WTC11 (cell line): Measurements from ENCODE around the gene ZNF518A. TPM values are rescaled to one million over a fixed set of nuclear protein-coding genes. Genes with fewer than 3 reads are reported as not detected.

Experiments used
- ATAC-seq: fragments of 200-7000 bp; cut with Tn5 transposase; 2 replicates; pipeline ENCODE4 v1.10.0; 2021; ENCODE audit warnings: mild to moderate bottlenecking, moderate library complexity
- CTCF ChIA-PET: fragments of 300-600 bp; sonication (Branson Sonifier 250); formaldehyde crosslinking; loops from one replicate; lab custom pipeline; 2021; ENCODE audit warnings: antibody characterized with exemption; lab: Charles Lee
- POLR2A ChIA-PET: fragments of 350-600 bp; sonication (Branson Sonifier 250); formaldehyde crosslinking; loops from one replicate; lab custom pipeline; 2021; ENCODE audit warnings: antibody characterized with exemption; lab: Charles Lee
- DNase-seq: peaks from one replicate; pipeline ENCODE4 v3.0.0; 2021; ENCODE audit warnings: low spot score
- H3K27ac Mint-ChIP-seq: 2 replicates; pipeline ENCODE4 v1.8.0; 2021; ENCODE audit warnings: mixed read lengths
- H3K27me3 Mint-ChIP-seq: 2 replicates; pipeline ENCODE4 v1.8.0; 2021; ENCODE audit warnings: low read depth, mild to moderate bottlenecking, moderate library complexity, mixed read lengths
- H3K36me3 Mint-ChIP-seq: 2 replicates; pipeline ENCODE4 v1.8.0; 2021; ENCODE audit warnings: mixed read lengths
- H3K4me1 Mint-ChIP-seq: 2 replicates; pipeline ENCODE4 v1.8.0; 2022; ENCODE audit warnings: mixed read lengths
- H3K4me3 Mint-ChIP-seq: 2 replicates; pipeline ENCODE4 v1.8.0; 2021; ENCODE audit warnings: mild to moderate bottlenecking, moderate library complexity, mixed read lengths
- H3K9me3 Mint-ChIP-seq: 2 replicates; pipeline ENCODE4 v1.8.0; 2021; ENCODE audit warnings: mixed read lengths
- CBFB ChIP-seq: sonication (generic); formaldehyde crosslinking; IDR thresholded peaks from 2 replicates; pipeline ENCODE4 v1.8.1; 2022; ENCODE audit warnings: mild to moderate bottlenecking, low read depth, missing genetic modification reagents
- ETV6 ChIP-seq: sonication (generic); formaldehyde crosslinking; IDR thresholded peaks from 2 replicates; pipeline ENCODE4 v1.8.1; 2022; ENCODE audit warnings: mild to moderate bottlenecking, missing genetic modification reagents
- FOXK1 ChIP-seq: sonication (generic); formaldehyde crosslinking; IDR thresholded peaks from 2 replicates; pipeline ENCODE4 v1.8.0; 2022; ENCODE audit warnings: mild to moderate bottlenecking, moderate library complexity, missing genetic modification reagents
- FOXP1 ChIP-seq: sonication (generic); formaldehyde crosslinking; IDR thresholded peaks from 2 replicates; pipeline ENCODE4 v1.8.0; 2022; ENCODE audit warnings: missing genetic modification reagents, mild to moderate bottlenecking, moderate library complexity, borderline replicate concordance
- GABPB1 ChIP-seq: sonication (generic); formaldehyde crosslinking; IDR thresholded peaks from 2 replicates; pipeline ENCODE4 v1.8.1; 2023; ENCODE audit warnings: mild to moderate bottlenecking, missing genetic modification reagents
- GRHL2 ChIP-seq: fragments of 250-450 bp; sonication (Bioruptor Pico); IDR thresholded peaks from 2 replicates; pipeline ENCODE4 v1.8.0; 2022; ENCODE audit warnings: mild to moderate bottlenecking, moderate library complexity; ENCODE audit not compliant: insufficient replicate concordance, severe bottlenecking
- GTF2I ChIP-seq: fragments of 250-450 bp; sonication (Bioruptor Pico); conservative IDR thresholded peaks from 2 replicates; pipeline ENCODE4 v1.4.0; 2021; ENCODE audit warnings: mild to moderate bottlenecking
- HMGXB4 ChIP-seq: sonication (generic); formaldehyde crosslinking; IDR thresholded peaks from 2 replicates; pipeline ENCODE4 v1.8.1; 2023; ENCODE audit warnings: mild to moderate bottlenecking, moderate library complexity, missing genetic modification reagents
- IRF2 ChIP-seq: sonication (generic); formaldehyde crosslinking; IDR thresholded peaks from 2 replicates; pipeline ENCODE4 v1.8.0; 2022; ENCODE audit warnings: low read depth, missing genetic modification reagents, borderline replicate concordance
- MXD4 ChIP-seq: fragments of 250-450 bp; sonication (Bioruptor Pico); IDR thresholded peaks from 2 replicates; pipeline ENCODE4 v1.8.0; 2021; ENCODE audit warnings: mild to moderate bottlenecking, moderate library complexity, borderline replicate concordance
- NFATC4 ChIP-seq: fragments of 250-450 bp; sonication (Bioruptor Pico); IDR thresholded peaks from 2 replicates; pipeline ENCODE4 v1.9.0; 2021; ENCODE audit warnings: mild to moderate bottlenecking
- NR1H2 ChIP-seq: sonication (generic); formaldehyde crosslinking; IDR thresholded peaks from 2 replicates; pipeline ENCODE4 v1.9.0; 2021; ENCODE audit warnings: mild to moderate bottlenecking, moderate library complexity, missing genetic modification reagents
- SMAD4 ChIP-seq: sonication (generic); formaldehyde crosslinking; IDR thresholded peaks from 2 replicates; pipeline ENCODE4 v1.8.0; 2022; ENCODE audit warnings: mild to moderate bottlenecking, missing genetic modification reagents
- ZBTB43 ChIP-seq: sonication (generic); formaldehyde crosslinking; IDR thresholded peaks from 2 replicates; pipeline ENCODE4 v1.8.1; 2023; ENCODE audit warnings: mild to moderate bottlenecking, missing genetic modification reagents
- ZNF532 ChIP-seq: fragments of 250-450 bp; sonication (Bioruptor Pico); IDR thresholded peaks from 2 replicates; pipeline ENCODE4 v1.9.0; 2021; ENCODE audit warnings: mild to moderate bottlenecking, borderline replicate concordance
- total RNA-seq: library from RNA; stranded (reverse); gene quantifications from 3 replicates; pipeline ENCODE4 v1.2.3, GENCODE V29; 2021
- TF ChIP-seq, protein P1 (sequence below): sonication (generic); formaldehyde crosslinking; IDR thresholded peaks from 2 replicates; pipeline ENCODE4 v1.8.0; 2023; ENCODE audit warnings: mild to moderate bottlenecking, missing genetic modification reagents
- TF ChIP-seq, protein P2 (sequence below): sonication (generic); formaldehyde crosslinking; conservative IDR thresholded peaks from 2 replicates; pipeline ENCODE4 v1.8.1; 2022; ENCODE audit warnings: mild to moderate bottlenecking, missing genetic modification reagents
- TF ChIP-seq, protein P3 (sequence below): sonication (generic); formaldehyde crosslinking; IDR thresholded peaks from 2 replicates; pipeline ENCODE4 v1.8.0; 2022; ENCODE audit warnings: missing genetic modification reagents

Gene ZNF518A
- total RNA-seq, 1 experiment from 2014 or later = 29.9 TPM

GRCh38 chr10:96122824-96123223 is 7.3 kb upstream of the ZNF518A start:
- Mint-ChIP-seq H3K27ac (no peak overlapping the region), H3K4me1 (peaks cover 21% of the 10 kb centered on the region), H3K36me3 (no peaks in the 10 kb centered on the region), H3K4me3 (no peak overlapping the region), H3K27me3 (0 out of 2 replicates have a peak, but pooled peaks cover 3% of the 10 kb centered on the region), H3K9me3 (no peaks in the 10 kb centered on the region)
- ATAC-seq = no peak
- CTCF ChIA-PET = no interaction called here
- TF ChIP-seq NFATC4 (CRISPR knock-in tag) (no peak), NR1H2 (CRISPR knock-in tag) (no peak), MXD4 (CRISPR knock-in tag) (no peak), GABPB1 (CRISPR knock-in tag) (no peak), ZBTB43 (CRISPR knock-in tag) (no peak), GTF2I (CRISPR knock-in tag) (no peak), IRF2 (CRISPR knock-in tag) (no peak), GRHL2 (CRISPR knock-in tag) (no peak), ZNF532 (no peak), SMAD4 (CRISPR knock-in tag) (no peak), CBFB (CRISPR knock-in tag) (no peak)
- TF ChIP-seq, protein P1, sequence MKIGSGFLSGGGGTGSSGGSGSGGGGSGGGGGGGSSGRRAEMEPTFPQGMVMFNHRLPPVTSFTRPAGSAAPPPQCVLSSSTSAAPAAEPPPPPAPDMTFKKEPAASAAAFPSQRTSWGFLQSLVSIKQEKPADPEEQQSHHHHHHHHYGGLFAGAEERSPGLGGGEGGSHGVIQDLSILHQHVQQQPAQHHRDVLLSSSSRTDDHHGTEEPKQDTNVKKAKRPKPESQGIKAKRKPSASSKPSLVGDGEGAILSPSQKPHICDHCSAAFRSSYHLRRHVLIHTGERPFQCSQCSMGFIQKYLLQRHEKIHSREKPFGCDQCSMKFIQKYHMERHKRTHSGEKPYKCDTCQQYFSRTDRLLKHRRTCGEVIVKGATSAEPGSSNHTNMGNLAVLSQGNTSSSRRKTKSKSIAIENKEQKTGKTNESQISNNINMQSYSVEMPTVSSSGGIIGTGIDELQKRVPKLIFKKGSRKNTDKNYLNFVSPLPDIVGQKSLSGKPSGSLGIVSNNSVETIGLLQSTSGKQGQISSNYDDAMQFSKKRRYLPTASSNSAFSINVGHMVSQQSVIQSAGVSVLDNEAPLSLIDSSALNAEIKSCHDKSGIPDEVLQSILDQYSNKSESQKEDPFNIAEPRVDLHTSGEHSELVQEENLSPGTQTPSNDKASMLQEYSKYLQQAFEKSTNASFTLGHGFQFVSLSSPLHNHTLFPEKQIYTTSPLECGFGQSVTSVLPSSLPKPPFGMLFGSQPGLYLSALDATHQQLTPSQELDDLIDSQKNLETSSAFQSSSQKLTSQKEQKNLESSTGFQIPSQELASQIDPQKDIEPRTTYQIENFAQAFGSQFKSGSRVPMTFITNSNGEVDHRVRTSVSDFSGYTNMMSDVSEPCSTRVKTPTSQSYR (CRISPR knock-in tag) = no peak
- TF ChIP-seq, protein P2, sequence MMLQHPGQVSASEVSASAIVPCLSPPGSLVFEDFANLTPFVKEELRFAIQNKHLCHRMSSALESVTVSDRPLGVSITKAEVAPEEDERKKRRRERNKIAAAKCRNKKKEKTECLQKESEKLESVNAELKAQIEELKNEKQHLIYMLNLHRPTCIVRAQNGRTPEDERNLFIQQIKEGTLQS = no peak
- no peak for DNase-seq
- POLR2A ChIA-PET = no interaction called here

- ChIA-PET POLR2A (interaction anchor here (1.0 to 1.2 kb wide), 2 partner anchors 9 to 41 kb away, joined by 3 read pairs; no protein-coding TSS in a partner anchor), CTCF (interaction anchor here (0.6 kb wide), 1 partner anchor 105 kb away, joined by 3 read pairs; no protein-coding TSS in a partner anchor)
- H3K4me1 Mint-ChIP-seq = peaks cover 25% of the 10 kb centered on the region
- 0 out of 2 replicates have a peak, but pooled peaks have one; percentile 53 for TF ChIP-seq FOXK1 (CRISPR knock-in tag)
- 0 out of 2 replicates have a peak, but pooled peaks have one; percentile 32 for TF ChIP-seq FOXP1 (CRISPR knock-in tag)
- TF ChIP-seq ETV6 (CRISPR knock-in tag) = peak; percentile 57; the same call in 1 of the 2 replicates
- TF ChIP-seq, protein P3, sequence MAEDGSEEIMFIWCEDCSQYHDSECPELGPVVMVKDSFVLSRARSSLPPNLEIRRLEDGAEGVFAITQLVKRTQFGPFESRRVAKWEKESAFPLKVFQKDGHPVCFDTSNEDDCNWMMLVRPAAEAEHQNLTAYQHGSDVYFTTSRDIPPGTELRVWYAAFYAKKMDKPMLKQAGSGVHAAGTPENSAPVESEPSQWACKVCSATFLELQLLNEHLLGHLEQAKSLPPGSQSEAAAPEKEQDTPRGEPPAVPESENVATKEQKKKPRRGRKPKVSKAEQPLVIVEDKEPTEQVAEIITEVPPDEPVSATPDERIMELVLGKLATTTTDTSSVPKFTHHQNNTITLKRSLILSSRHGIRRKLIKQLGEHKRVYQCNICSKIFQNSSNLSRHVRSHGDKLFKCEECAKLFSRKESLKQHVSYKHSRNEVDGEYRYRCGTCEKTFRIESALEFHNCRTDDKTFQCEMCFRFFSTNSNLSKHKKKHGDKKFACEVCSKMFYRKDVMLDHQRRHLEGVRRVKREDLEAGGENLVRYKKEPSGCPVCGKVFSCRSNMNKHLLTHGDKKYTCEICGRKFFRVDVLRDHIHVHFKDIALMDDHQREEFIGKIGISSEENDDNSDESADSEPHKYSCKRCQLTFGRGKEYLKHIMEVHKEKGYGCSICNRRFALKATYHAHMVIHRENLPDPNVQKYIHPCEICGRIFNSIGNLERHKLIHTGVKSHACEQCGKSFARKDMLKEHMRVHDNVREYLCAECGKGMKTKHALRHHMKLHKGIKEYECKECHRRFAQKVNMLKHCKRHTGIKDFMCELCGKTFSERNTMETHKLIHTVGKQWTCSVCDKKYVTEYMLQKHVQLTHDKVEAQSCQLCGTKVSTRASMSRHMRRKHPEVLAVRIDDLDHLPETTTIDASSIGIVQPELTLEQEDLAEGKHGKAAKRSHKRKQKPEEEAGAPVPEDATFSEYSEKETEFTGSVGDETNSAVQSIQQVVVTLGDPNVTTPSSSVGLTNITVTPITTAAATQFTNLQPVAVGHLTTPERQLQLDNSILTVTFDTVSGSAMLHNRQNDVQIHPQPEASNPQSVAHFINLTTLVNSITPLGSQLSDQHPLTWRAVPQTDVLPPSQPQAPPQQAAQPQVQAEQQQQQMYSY (CRISPR knock-in tag) = no peak
- 0 out of 2 replicates have a peak, but pooled peaks have one; percentile 20 for TF ChIP-seq HMGXB4
Measured at GRCh38 chr10:96124230-96125141, 5.6 kb upstream of the ZNF518A start.

More at GRCh38 chr10:96124230-96125141, 5.6 kb upstream of the ZNF518A start:
- Mint-ChIP-seq H3K4me3 (peak overlapping the region; percentile 73), H3K36me3 (no peaks in the 10 kb centered on the region), H3K9me3 (peaks cover 3% of the 10 kb centered on the region; the same call in 1 of the 2 replicates), H3K27ac (peak overlapping the region; percentile 88), H3K27me3 (0 out of 2 replicates have a peak, but pooled peaks cover 3% of the 10 kb centered on the region)
- DNase-seq (peak; percentile 60), ATAC-seq (peak; percentile 98)
